ENCODE measurements around the gene PRSS57.

PRSS57 gene

DNA sequence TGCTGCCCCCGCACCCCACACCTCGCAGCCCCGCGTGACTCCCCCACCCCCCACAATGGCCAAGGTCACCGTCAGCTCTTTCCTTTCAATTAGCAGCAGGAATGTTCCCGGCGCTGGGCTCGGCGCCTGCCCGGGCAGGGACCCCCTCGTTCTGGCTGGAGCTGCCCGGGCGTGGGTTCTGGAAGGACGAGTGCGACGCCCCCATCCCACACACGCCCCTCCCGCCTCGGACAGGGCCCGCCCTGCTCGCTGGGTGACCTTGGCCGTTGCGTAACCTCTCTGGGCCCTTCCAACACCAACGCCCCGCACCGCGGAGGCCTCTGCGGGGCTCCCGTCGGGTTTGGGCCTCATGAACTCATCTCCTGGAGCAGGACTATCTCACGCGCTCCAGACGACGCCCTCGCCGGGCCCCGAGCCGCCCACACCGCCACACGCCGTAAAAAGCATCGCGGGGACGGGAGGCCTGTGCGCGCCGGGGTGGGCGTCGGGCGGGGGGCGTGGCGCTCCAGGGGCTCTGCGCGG, 23.8 kb upstream of the PRSS57 start:
- Histone ChIP-seq H3K9me2 (replicated peaks; ENCODE audit: control insufficient read depth, low read length) (no peaks in the 10 kb centered on the region), H3K36me3 (ENCODE audit: control insufficient read depth, low read length) (no peaks in the 10 kb centered on the region), H3K9me3 (ENCODE audit: control insufficient read depth, insufficient read depth, low read length) (no peaks in the 10 kb centered on the region), H3K27me3 (ENCODE audit: control insufficient read depth, low read length) (peaks cover 11% of the 10 kb centered on the region), H3K27ac (ENCODE audit: low read depth, low read length) (no peak overlapping the region), H3K4me3 (ENCODE audit: low read length) (no peak overlapping the region), H3K79me2 (ENCODE audit: control insufficient read depth, low read length) (no peaks in the 10 kb centered on the region), H4K20me1 (ENCODE audit: control insufficient read depth, insufficient read depth, low read depth, low read length) (no peaks in the 10 kb centered on the region), H3F3A (ENCODE audit: control insufficient read depth, insufficient read depth) (no peaks in the 10 kb centered on the region), H3K4me1 (ENCODE audit: control insufficient read depth, low read length) (peaks cover 12% of the 10 kb centered on the region), H3K4me2 (ENCODE audit: low read length) (no peak overlapping the region)
- TF ChIP-seq CTCF (IDR thresholded peaks at IDR 0.05; ENCODE audit: low read depth, low read length, poor library complexity, severe bottlenecking) (no peak), EZH2phosphoT487 (IDR thresholded peaks at IDR 0.05; ENCODE audit: borderline replicate concordance, low read length) (no peak)

- no peak overlapping the region for H3K27ac ChIP-seq (ENCODE audit: low read depth, low read length)
- H3K4me1 ChIP-seq (ENCODE audit: control insufficient read depth, low read length), result peaks cover 12% of the 10 kb centered on the region
- no peaks in the 10 kb centered on the region for H3K9me3 ChIP-seq (ENCODE audit: control insufficient read depth, insufficient read depth, low read length)
- no peak overlapping the region for H3K4me3 ChIP-seq (ENCODE audit: low read length)
- no peaks in the 10 kb centered on the region for H3F3A ChIP-seq (ENCODE audit: control insufficient read depth, insufficient read depth)
- no peaks in the 10 kb centered on the region for H3K9me2 ChIP-seq (replicated peaks; ENCODE audit: control insufficient read depth, low read length)
- no peaks in the 10 kb centered on the region for H4K20me1 ChIP-seq (ENCODE audit: control insufficient read depth, insufficient read depth, low read depth, low read length)
- TF ChIP-seq EZH2phosphoT487 (IDR thresholded peaks at IDR 0.05; ENCODE audit: borderline replicate concordance, low read length) (no peak), CTCF (IDR thresholded peaks at IDR 0.05; ENCODE audit: low read depth, low read length, poor library complexity, severe bottlenecking) (no peak)
- H3K4me2 ChIP-seq (ENCODE audit: low read length), result no peak overlapping the region
- no peaks in the 10 kb centered on the region for H3K79me2 ChIP-seq (ENCODE audit: control insufficient read depth, low read length)
- H3K27me3 ChIP-seq (ENCODE audit: control insufficient read depth, low read length), result peaks cover 5% of the 10 kb centered on the region
- H3K36me3 ChIP-seq (ENCODE audit: control insufficient read depth, low read length), result no peaks in the 10 kb centered on the region
Measured at GRCh38 chr19:718251-718951, 23.1 kb upstream of the PRSS57 start.

DNA sequence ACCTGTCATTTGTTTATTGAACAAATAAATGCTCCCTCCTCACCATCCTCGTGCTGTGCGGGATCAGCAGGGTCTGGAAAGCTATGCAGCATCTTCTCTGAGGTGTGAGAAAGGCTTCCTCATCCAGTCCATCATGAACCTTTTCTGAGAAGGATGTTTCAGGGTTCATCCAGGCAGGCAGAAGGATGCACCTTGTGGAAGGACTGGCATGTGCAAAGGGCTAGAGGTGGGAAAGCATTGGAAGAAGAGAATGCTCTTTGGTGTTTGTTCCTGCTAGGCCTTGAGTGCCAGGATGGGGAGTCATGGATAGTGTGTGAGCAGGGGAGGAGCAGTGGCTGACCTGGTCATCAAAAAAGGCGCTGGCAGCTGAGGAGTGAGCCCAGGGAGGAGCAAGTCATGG, 20.1 kb upstream of the PRSS57 start:
- Histone ChIP-seq H3K4me3 (ENCODE audit: low read length) (no peak overlapping the region), H3K4me2 (ENCODE audit: low read length) (no peak overlapping the region), H3K4me1 (ENCODE audit: control insufficient read depth, low read length) (no peaks in the 10 kb centered on the region), H3K36me3 (ENCODE audit: control insufficient read depth, low read length) (no peaks in the 10 kb centered on the region), H3K79me2 (ENCODE audit: control insufficient read depth, low read length) (no peaks in the 10 kb centered on the region), H3F3A (ENCODE audit: control insufficient read depth, insufficient read depth) (no peaks in the 10 kb centered on the region), H3K27me3 (ENCODE audit: control insufficient read depth, low read length) (0 out of 2 replicates have a peak, but pooled peaks cover 4% of the 10 kb centered on the region), H3K9me3 (ENCODE audit: control insufficient read depth, insufficient read depth, low read length) (no peaks in the 10 kb centered on the region), H3K27ac (ENCODE audit: low read depth, low read length) (no peak overlapping the region), H4K20me1 (ENCODE audit: control insufficient read depth, insufficient read depth, low read depth, low read length) (no peaks in the 10 kb centered on the region), H3K9me2 (replicated peaks; ENCODE audit: control insufficient read depth, low read length) (no peaks in the 10 kb centered on the region)
- TF ChIP-seq EZH2phosphoT487 (IDR thresholded peaks at IDR 0.05; ENCODE audit: borderline replicate concordance, low read length), result no peak
- TF ChIP-seq CTCF (IDR thresholded peaks at IDR 0.05; ENCODE audit: low read depth, low read length, poor library complexity, severe bottlenecking), result no peak
